ENCODE measurements around the gene CPNE4. TPM values are rescaled to one million over a fixed set of nuclear protein-coding genes. Genes with fewer than 3 reads are reported as not detected.

CPNE4 gene
- total RNA-seq, 1 experiment from 2014 or later, result 1.9 TPM

GRCh38 chr3:131505421-131505820 is 529.4 kb downstream of the CPNE4 start:
- H2BK12ac ChIP-seq (ENCODE audit: insufficient read length, low read depth, low read length), result no peak overlapping the region
- H3K27ac ChIP-seq (ENCODE audit: insufficient read length, low read depth, low read length), result no peak overlapping the region
- H3K27me3 ChIP-seq (ENCODE audit: insufficient read depth, low read length), result no peaks in the 10 kb centered on the region; the same call in 1 of the 2 replicates

More at GRCh38 chr3:131505421-131505820, 529.4 kb downstream of the CPNE4 start:
- Histone ChIP-seq H3K56ac (ENCODE audit: insufficient read length, low read depth, low read length) (no peak overlapping the region), H3K18ac (ENCODE audit: insufficient read length, low read depth, low read length) (no peak overlapping the region), H3K79me1 (ENCODE audit: insufficient read depth, low read depth, low read length, poor library complexity, severe bottlenecking) (no peaks in the 10 kb centered on the region), H3K9me3 (ENCODE audit: control insufficient read depth, low read depth, low read length) (no peaks in the 10 kb centered on the region), H3K4me1 (ENCODE audit: insufficient read depth, low read length) (no peaks in the 10 kb centered on the region), H2AFZ (ENCODE audit: low read length) (no peak overlapping the region), H4K8ac (replicated peaks; ENCODE audit: insufficient read length, low read depth, low read length) (no peak overlapping the region), H2BK120ac (ENCODE audit: low read depth, low read length, poor library complexity, severe bottlenecking) (no peak overlapping the region), H3T11ph (ENCODE audit: low read length) (no peak overlapping the region), H2BK5ac (ENCODE audit: insufficient read length, low read length) (no peak overlapping the region), H3K4me2 (ENCODE audit: insufficient read depth, insufficient read length, low read length) (no peak overlapping the region), H2AK5ac (ENCODE audit: insufficient read length, low read length) (no peak overlapping the region), H2BK15ac (ENCODE audit: low read depth, low read length) (no peak overlapping the region), H2BK20ac (ENCODE audit: low read depth, low read length, poor library complexity, severe bottlenecking) (no peak overlapping the region), H3K23me2 (ENCODE audit: insufficient read length, low read depth, low read length, poor library complexity, severe bottlenecking) (peaks cover 9% of the 10 kb centered on the region), H3K4ac (ENCODE audit: low read depth, low read length) (no peak overlapping the region), H4K20me1 (ENCODE audit: control insufficient read depth, insufficient read depth, insufficient read length) (no peaks in the 10 kb centered on the region), H3K23ac (ENCODE audit: insufficient read length, low read depth, low read length) (no peak overlapping the region), H3K9ac (ENCODE audit: extremely low read depth, insufficient read length, low read length) (no peak overlapping the region), H3K79me2 (ENCODE audit: insufficient read depth, low read length) (peaks cover 19% of the 10 kb centered on the region; the same call in 1 of the 2 replicates), H3K14ac (ENCODE audit: insufficient read depth, low read length) (no peak overlapping the region), H4K91ac (ENCODE audit: insufficient read length, low read depth, low read length) (no peak overlapping the region), H4K5ac (ENCODE audit: insufficient read length, low read depth, low read length) (no peak overlapping the region)
- no peak overlapping the region for H3K4me3 Mint-ChIP-seq
- peaks cover 0 to 3% of the 10 kb centered on the region in 2 experiments; a peak in 1 of 5 replicates for H3K9me3 Mint-ChIP-seq
- no CpG with 5 or more reads among the region's 4 CpGs for WGBS (ENCODE audit: extremely low coverage, insufficient read length, low lambda C conversion rate)
- TF ChIP-seq CTCF (conservative IDR thresholded peaks at IDR 0.05), result no peak
- peaks cover 7 to 11% (median 9%) of the 10 kb centered on the region in 3 experiments for H3K36me3 Mint-ChIP-seq (ENCODE audit: insufficient read depth in 1 of 3, low read depth in 3 of 3)
- H3K27ac Mint-ChIP-seq, result no peak overlapping the region
- peaks cover 46% of the 10 kb centered on the region for H3K27me3 Mint-ChIP-seq (ENCODE audit: low read depth)
- no peak for DNase-seq
- peaks cover 8 to 9% of the 10 kb centered on the region in 2 experiments for H3K4me1 Mint-ChIP-seq
